Measurements from ENCODE around the gene GPSM1. TPM values are rescaled to one million over a fixed set of nuclear protein-coding genes. Genes with fewer than 3 reads are reported as not detected.

GPSM1 gene
- total and polyA plus RNA-seq, 8 donors = 3.5 to 17.4 (median 12.1) TPM

GRCh38 chr9:136331556-136332481 is 4.5 kb downstream of the GPSM1 start:
- TF ChIP-seq, protein P1, sequence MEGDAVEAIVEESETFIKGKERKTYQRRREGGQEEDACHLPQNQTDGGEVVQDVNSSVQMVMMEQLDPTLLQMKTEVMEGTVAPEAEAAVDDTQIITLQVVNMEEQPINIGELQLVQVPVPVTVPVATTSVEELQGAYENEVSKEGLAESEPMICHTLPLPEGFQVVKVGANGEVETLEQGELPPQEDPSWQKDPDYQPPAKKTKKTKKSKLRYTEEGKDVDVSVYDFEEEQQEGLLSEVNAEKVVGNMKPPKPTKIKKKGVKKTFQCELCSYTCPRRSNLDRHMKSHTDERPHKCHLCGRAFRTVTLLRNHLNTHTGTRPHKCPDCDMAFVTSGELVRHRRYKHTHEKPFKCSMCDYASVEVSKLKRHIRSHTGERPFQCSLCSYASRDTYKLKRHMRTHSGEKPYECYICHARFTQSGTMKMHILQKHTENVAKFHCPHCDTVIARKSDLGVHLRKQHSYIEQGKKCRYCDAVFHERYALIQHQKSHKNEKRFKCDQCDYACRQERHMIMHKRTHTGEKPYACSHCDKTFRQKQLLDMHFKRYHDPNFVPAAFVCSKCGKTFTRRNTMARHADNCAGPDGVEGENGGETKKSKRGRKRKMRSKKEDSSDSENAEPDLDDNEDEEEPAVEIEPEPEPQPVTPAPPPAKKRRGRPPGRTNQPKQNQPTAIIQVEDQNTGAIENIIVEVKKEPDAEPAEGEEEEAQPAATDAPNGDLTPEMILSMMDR (IDR thresholded peaks at IDR 0.05) = no peak
- no peak for TF ChIP-seq POLR2A (IDR thresholded peaks at IDR 0.05)
- TF ChIP-seq EP300 (IDR thresholded peaks at IDR 0.05) = no peak
- TF ChIP-seq POLR2AphosphoS5 (IDR thresholded peaks at IDR 0.05) = no peak
- no peak overlapping the region for H3K4me3 ChIP-seq
- no peak for DNase-seq
- WGBS, 5 donors = 78 to 89% (median 86%) methylated on average over 32 to 46 of the region's 46 CpGs
- H3K36me3 ChIP-seq = peaks cover 0 to 26% (median 10%) of the 10 kb centered on the region in 4 donors
- intact Hi-C loops (cut with DNase I; ENCODE audit: low total_unique reads) = loop anchor here (10.0 kb wide), 1 partner anchor 73 kb away; the partner anchor contains the start of gene SNAPC4
- peaks cover 23 to 31% (median 24%) of the 10 kb centered on the region in 4 donors for H3K4me1 ChIP-seq
- H3K27ac ChIP-seq = no peak overlapping the region
- peaks cover 0 to 10% (median 0%) of the 10 kb centered on the region in 3 donors for H3K27me3 ChIP-seq
- H3K9me3 ChIP-seq = no peaks in the 10 kb centered on the region

- no peak overlapping the region for H3K4me3 ChIP-seq
- no peak for TF ChIP-seq POLR2AphosphoS5 (IDR thresholded peaks at IDR 0.05)
- TF ChIP-seq, protein P1 (IDR thresholded peaks at IDR 0.05) = no peak
- TF ChIP-seq POLR2A (IDR thresholded peaks at IDR 0.05) = no peak
- TF ChIP-seq EP300 (IDR thresholded peaks at IDR 0.05) = no peak
- intact Hi-C loops (cut with DNase I; ENCODE audit: low total_unique reads) = loop anchor here (10.0 kb wide), 1 partner anchor 72 kb away; the partner anchor contains the start of gene SNAPC4
Observed at GRCh38 chr9:136332482-136332983, 5.2 kb downstream of the GPSM1 start.

GRCh38 chr9:136333045-136333444 is 5.7 kb downstream of the GPSM1 start:
- H3K4me1 ChIP-seq = peaks cover 15 to 22% (median 17%) of the 10 kb centered on the region in 4 donors
- no peak overlapping the region for H3K4me3 ChIP-seq
- H3K27me3 ChIP-seq = peaks cover 0 to 6% (median 0%) of the 10 kb centered on the region in 3 donors
- intact Hi-C loops (cut with DNase I; ENCODE audit: low total_unique reads) = loop anchor here (10.0 kb wide), 1 partner anchor 72 kb away; the partner anchor contains the start of gene SNAPC4
- TF ChIP-seq EP300 (IDR thresholded peaks at IDR 0.05) = no peak
- TF ChIP-seq, protein P1 (IDR thresholded peaks at IDR 0.05) = no peak
- no peak overlapping the region for H3K27ac ChIP-seq
- 77 to 93% (median 90%) methylated on average over 8 to 12 of the region's 12 CpGs for WGBS, 5 donors
- H3K36me3 ChIP-seq = peaks cover 0 to 39% (median 23%) of the 10 kb centered on the region in 4 donors
- DNase-seq = no peak
- H3K9me3 ChIP-seq = no peaks in the 10 kb centered on the region

More at GRCh38 chr9:136332482-136332983, 5.2 kb downstream of the GPSM1 start:
- Histone ChIP-seq H3K36me3 (peaks cover 0 to 34% (median 18%) of the 10 kb centered on the region in 4 donors), H3K4me1 (peaks cover 19 to 26% (median 20%) of the 10 kb centered on the region in 4 donors), H3K9me3 (no peaks in the 10 kb centered on the region), H3K27me3 (peaks cover 0 to 10% (median 0%) of the 10 kb centered on the region in 3 donors), H3K27ac (no peak overlapping the region)
- 78 to 90% (median 85%) methylated on average over 4 to 11 of the region's 11 CpGs for WGBS, 5 donors
- DNase-seq = no peak

- DNase-seq = no peak
- no peak for TF ChIP-seq POLR2A (IDR thresholded peaks at IDR 0.05)
- no peak for TF ChIP-seq POLR2AphosphoS5 (IDR thresholded peaks at IDR 0.05)
- TF ChIP-seq, protein P1 (IDR thresholded peaks at IDR 0.05) = no peak
- no peak for TF ChIP-seq EP300 (IDR thresholded peaks at IDR 0.05)
- Histone ChIP-seq H3K9me3 (no peaks in the 10 kb centered on the region), H3K36me3 (peaks cover 0 to 43% (median 26%) of the 10 kb centered on the region in 4 donors), H3K27me3 (peaks cover 0 to 1% (median 0%) of the 10 kb centered on the region in 3 donors), H3K4me3 (no peak overlapping the region), H3K27ac (no peak overlapping the region), H3K4me1 (peaks cover 10 to 17% (median 12%) of the 10 kb centered on the region in 4 donors)
- 93 to 96% (median 94%) methylated on average over 15 to 17 of the region's 17 CpGs for WGBS, 5 donors
- intact Hi-C loops (cut with DNase I; ENCODE audit: low total_unique reads) = loop anchor here (10.0 kb wide), 1 partner anchor 71 kb away; the partner anchor contains the start of gene SNAPC4
Observed at GRCh38 chr9:136333486-136333885, 6.1 kb downstream of the GPSM1 start.
